K562 (cell line): Measurements from ENCODE around the gene A2ML1. TPM values are rescaled to one million over a fixed set of nuclear protein-coding genes. Genes with fewer than 3 reads are reported as not detected.

Experiments
- ARID3B ChIP-seq: fragments of 250-450 bp; sonication (Bioruptor Pico); IDR thresholded peaks from 2 replicates; pipeline ENCODE4 v1.4.0; 2020; ENCODE audit warnings: borderline replicate concordance
- CHCHD3 ChIP-seq: fragments of 250-450 bp; sonication (Bioruptor Pico); IDR thresholded peaks from 2 replicates; pipeline ENCODE4 v2.1.2; 2022; ENCODE audit warnings: mild to moderate bottlenecking
- FOXO4 ChIP-seq: fragments of 450-650 bp; formaldehyde crosslinking; IDR thresholded peaks from 2 replicates; pipeline ENCODE4 v1.4.0; 2020; ENCODE audit warnings: mild to moderate bottlenecking, moderate library complexity
- KAT8 ChIP-seq: fragments of 450-650 bp; IDR thresholded peaks from 2 replicates; pipeline ENCODE4 v1.6.1; 2016; ENCODE audit warnings: low read depth, mild to moderate bottlenecking
- LARP7 ChIP-seq: fragments of 450-650 bp; IDR thresholded peaks from 2 replicates; pipeline ENCODE4 v1.6.1; 2016
- MAZ ChIP-seq, 2 experiments: fragments of 450-650 bp in 1 of 2; sonication (generic) in 1 of 2; formaldehyde crosslinking; IDR thresholded peaks in 1 of 2; conservative IDR thresholded peaks in 1 of 2; 2 replicates each; pipeline versions ENCODE4 v1.4.0 to v1.5.0; 2020; ENCODE audit warnings: mild to moderate bottlenecking in 1 of 2, missing genetic modification reagents in 1 of 2
- MYBL2 ChIP-seq, 2 experiments: fragments of 450-650 bp in 1 of 2; sonication (generic) in 1 of 2; formaldehyde crosslinking in 1 of 2; IDR thresholded peaks; 2 replicates each; pipeline versions ENCODE4 v1.6.1 to v1.8.1; 2017 to 2022; ENCODE audit warnings: borderline replicate concordance in 1 of 2, inconsistent platforms in 1 of 2, low read depth in 1 of 2, mild to moderate bottlenecking in 1 of 2, missing genetic modification reagents in 1 of 2, moderate library complexity in 1 of 2
- MYC ChIP-seq, 2 experiments: fragments of 250-450 bp in 1 of 2; sonication (Bioruptor Pico) in 1 of 2; IDR thresholded peaks; 2 replicates each; pipeline versions ENCODE4 v1.5.1 to v1.6.1; 2012 to 2021; ENCODE audit warnings: low read depth in 2 of 2, borderline replicate concordance in 1 of 2, improper control_type of control experiment in 1 of 2, low read length in 1 of 2, mild to moderate bottlenecking in 1 of 2, moderate library complexity in 1 of 2
- NBN ChIP-seq: fragments of 450-650 bp; IDR thresholded peaks from 2 replicates; pipeline ENCODE4 v1.6.1; 2016; ENCODE audit warnings: low read depth, mild to moderate bottlenecking
- NFE2 ChIP-seq: IDR thresholded peaks from 2 replicates; pipeline ENCODE4 v1.6.1; 2014; ENCODE audit warnings: antibody characterized with exemption, low read depth
- PHF20 ChIP-seq: fragments of 450-650 bp; IDR thresholded peaks from 2 replicates; pipeline ENCODE4 v1.6.1; 2018; ENCODE audit not compliant: partially characterized antibody
- PREB ChIP-seq: sonication (generic); formaldehyde crosslinking; IDR thresholded peaks from 2 replicates; pipeline ENCODE4 v1.8.1; 2023; ENCODE audit warnings: mild to moderate bottlenecking, missing genetic modification reagents
- PTBP1 ChIP-seq: fragments of 200-400 bp; formaldehyde crosslinking; IDR thresholded peaks from 2 replicates; pipeline ENCODE4 v1.6.1; 2017; ENCODE audit warnings: low read depth, low read length
- SRSF9 ChIP-seq: fragments of 200-400 bp; formaldehyde crosslinking; IDR thresholded peaks from 2 replicates; pipeline ENCODE4 v1.6.1; 2017; ENCODE audit warnings: low read depth, low read length, borderline replicate concordance
- XRCC5 ChIP-seq: fragments of 200-400 bp; formaldehyde crosslinking; IDR thresholded peaks from 2 replicates; pipeline ENCODE4 v1.6.1; 2017; ENCODE audit warnings: low read depth, mild to moderate bottlenecking, low read length
- ZC3H11A ChIP-seq: IDR thresholded peaks from 2 replicates; pipeline ENCODE4 v1.6.1; 2012; ENCODE audit warnings: low read depth, low read length, improper control_type of control experiment
- ZNF197 ChIP-seq: fragments of 200-800 bp; sonication (Bioruptor generic); IDR thresholded peaks from 2 replicates; pipeline ENCODE4 v1.6.1; 2016; ENCODE audit warnings: low read depth, missing genetic modification characterization, missing compliant biosample characterization
- ZNF316 ChIP-seq: fragments of 450-650 bp; IDR thresholded peaks from 2 replicates; pipeline ENCODE4 v1.6.1; 2016
- ZNF518B ChIP-seq: fragments of 250-450 bp; sonication (Bioruptor Pico); IDR thresholded peaks from 2 replicates; pipeline ENCODE4 v1.5.0; 2021; ENCODE audit warnings: mild to moderate bottlenecking, moderate library complexity
- ZNF583 ChIP-seq: fragments of 250-450 bp; sonication (Bioruptor Pico); IDR thresholded peaks from 2 replicates; pipeline ENCODE4 v1.4.0; 2020
- polyA plus RNA-seq, 8 experiments: library from polyadenylated mRNA; depleted of rRNA in 4 of 8; stranded (reverse) in 5 of 8; unstranded in 3 of 8; fragments of >200 nt; fragmentation: Nextera tagmentation in 2 of 8; fragmentation: Illumina TruSeq in 1 of 8; extraction: Ambion mirVana in 2 of 8; extraction: Trizol in 1 of 8; gene quantifications; 2 replicates each; pipeline versions ENCODE4 v1.2.1 to v1.2.3, GENCODE V29; 2011 to 2014; ENCODE audit warnings: inconsistent platforms in 1 of 8, missing spikeins in 1 of 8
- total RNA-seq, 7 experiments: library from RNA; depleted of rRNA in 6 of 7; stranded (reverse); fragments of >200 nt in 6 of 7; fragmentation: Illumina TruSeq in 2 of 7; extraction: Trizol in 2 of 7; gene quantifications; 2 replicates each; pipeline versions ENCODE4 v1.2.1 to v1.2.3, GENCODE V29; 2011 to 2021; ENCODE audit warnings: low replicate concordance in 1 of 7

Gene A2ML1
- total and polyA plus RNA-seq, 9 of the 15 experiments (the other 6 are each of a cell fraction or from before 2014, with no cell fraction given): 0.04 to 0.47 (median 0.13) TPM

- TF ChIP-seq ARID3B (CRISPR knock-in tag): no peak
- peak; percentile 38; the same call in 1 of the 2 replicates for TF ChIP-seq ZNF197
- TF ChIP-seq ZNF583 (CRISPR knock-in tag): 0 out of 2 replicates have a peak, but pooled peaks have one; percentile 13
- no peak for TF ChIP-seq ZNF518B (CRISPR knock-in tag)
- no peak for TF ChIP-seq KAT8
- no peak for TF ChIP-seq CHCHD3 (CRISPR knock-in tag)
- TF ChIP-seq FOXO4 (CRISPR knock-in tag): no peak
- TF ChIP-seq MYBL2 (IDR thresholded peaks at IDR 0.05; ENCODE audit: low read depth): no peak
- no peak for TF ChIP-seq MYBL2 (CRISPR knock-in tag; IDR thresholded peaks at IDR 0.05; ENCODE audit: borderline replicate concordance)
- TF ChIP-seq LARP7: no peak
- no peak for TF ChIP-seq MYC (IDR thresholded peaks at IDR 0.05; ENCODE audit: low read depth, low read length)
- 0 out of 2 replicates have a peak, but pooled peaks have one; percentile 13 for TF ChIP-seq MYC (CRISPR knock-in tag; IDR thresholded peaks at IDR 0.05; ENCODE audit: borderline replicate concordance, low read depth)
- TF ChIP-seq XRCC5: no peak
- no peak for TF ChIP-seq ZC3H11A
- TF ChIP-seq SRSF9: no peak
- no peak for TF ChIP-seq MAZ (CRISPR knock-in tag; conservative IDR thresholded peaks at IDR 0.05 in 1 of 2, IDR thresholded peaks at IDR 0.05 in 1 of 2)
- 0 out of 2 replicates have a peak, but pooled peaks have one; percentile 10 for TF ChIP-seq ZNF316
- TF ChIP-seq PREB (CRISPR knock-in tag): no peak
- TF ChIP-seq PTBP1: no peak
- 0 out of 2 replicates have a peak, but pooled peaks have one; percentile 23 for TF ChIP-seq NBN
- TF ChIP-seq NFE2: no peak
- TF ChIP-seq PHF20: no peak
Observed at GRCh38 chr12:8886502-8887284, 64.3 kb downstream of the A2ML1 start (continued).
